Endothelial cell (in vitro differentiated cells): ENCODE results near the gene SLC39A7. TPM values are rescaled to one million over a fixed set of nuclear protein-coding genes. Genes with fewer than 3 reads are reported as not detected.
"Not testable (repeated sequence)": the region's sequence is repeated elsewhere in the genome, so short reads cannot be mapped to it uniquely, and the experiment has no call there.

ENCODE experiments used
- DNase-seq: peaks from one replicate; pipeline ENCODE4 v3.0.0; 2021; ENCODE audit warnings: low spot score
- H3K27ac Mint-ChIP-seq: one replicate; pipeline ENCODE4 v1.8.0; 2021; ENCODE audit warnings: mixed read lengths, inconsistent platforms; ENCODE audit not compliant: unreplicated experiment
- H3K27me3 Mint-ChIP-seq: one replicate; pipeline ENCODE4 v1.8.0; 2021; ENCODE audit warnings: mild to moderate bottlenecking, moderate library complexity, mixed read lengths, inconsistent platforms; ENCODE audit not compliant: unreplicated experiment
- H3K36me3 Mint-ChIP-seq: one replicate; pipeline ENCODE4 v1.8.0; 2021; ENCODE audit warnings: mild to moderate bottlenecking, low read depth, mixed read lengths, inconsistent platforms; ENCODE audit not compliant: unreplicated experiment
- H3K4me1 Mint-ChIP-seq: one replicate; pipeline ENCODE4 v1.8.0; 2021; ENCODE audit warnings: mild to moderate bottlenecking, mixed read lengths, inconsistent platforms; ENCODE audit not compliant: unreplicated experiment
- H3K4me3 Mint-ChIP-seq: one replicate; pipeline ENCODE4 v1.8.0; 2021; ENCODE audit warnings: mild to moderate bottlenecking, mixed read lengths, inconsistent platforms; ENCODE audit not compliant: unreplicated experiment
- H3K9me3 Mint-ChIP-seq: one replicate; pipeline ENCODE4 v1.8.0; 2021; ENCODE audit warnings: mixed read lengths, inconsistent platforms; ENCODE audit not compliant: unreplicated experiment
- total RNA-seq: library from RNA; stranded (reverse); fragmentation: NEBNext Ultra II Directional; extraction: Animal tissue kit (Norgen Biotek cat#: 25700); gene quantifications from one replicate; pipeline ENCODE4 v1.2.1, GENCODE V29; 2021; ENCODE audit not compliant: unreplicated experiment
- TF ChIP-seq, protein P1 (sequence below): fragments of 200-600 bp; sonication (generic); IDR thresholded peaks from one replicate; pipeline ENCODE4 v1.5.0; 2021; ENCODE audit warnings: antibody characterized with exemption; ENCODE audit not compliant: unreplicated experiment

SLC39A7 gene
- total RNA-seq, 1 donor from 2014 or later = 108 TPM

- Mint-ChIP-seq H3K4me3 (no peak overlapping the region), H3K36me3 (peaks cover 7% of the 10 kb centered on the region), H3K27ac (no peak overlapping the region), H3K27me3 (peaks cover 16% of the 10 kb centered on the region), H3K9me3 (no peaks in the 10 kb centered on the region), H3K4me1 (peaks cover 12% of the 10 kb centered on the region)
- TF ChIP-seq, protein P1, sequence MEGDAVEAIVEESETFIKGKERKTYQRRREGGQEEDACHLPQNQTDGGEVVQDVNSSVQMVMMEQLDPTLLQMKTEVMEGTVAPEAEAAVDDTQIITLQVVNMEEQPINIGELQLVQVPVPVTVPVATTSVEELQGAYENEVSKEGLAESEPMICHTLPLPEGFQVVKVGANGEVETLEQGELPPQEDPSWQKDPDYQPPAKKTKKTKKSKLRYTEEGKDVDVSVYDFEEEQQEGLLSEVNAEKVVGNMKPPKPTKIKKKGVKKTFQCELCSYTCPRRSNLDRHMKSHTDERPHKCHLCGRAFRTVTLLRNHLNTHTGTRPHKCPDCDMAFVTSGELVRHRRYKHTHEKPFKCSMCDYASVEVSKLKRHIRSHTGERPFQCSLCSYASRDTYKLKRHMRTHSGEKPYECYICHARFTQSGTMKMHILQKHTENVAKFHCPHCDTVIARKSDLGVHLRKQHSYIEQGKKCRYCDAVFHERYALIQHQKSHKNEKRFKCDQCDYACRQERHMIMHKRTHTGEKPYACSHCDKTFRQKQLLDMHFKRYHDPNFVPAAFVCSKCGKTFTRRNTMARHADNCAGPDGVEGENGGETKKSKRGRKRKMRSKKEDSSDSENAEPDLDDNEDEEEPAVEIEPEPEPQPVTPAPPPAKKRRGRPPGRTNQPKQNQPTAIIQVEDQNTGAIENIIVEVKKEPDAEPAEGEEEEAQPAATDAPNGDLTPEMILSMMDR = no peak
- DNase-seq = no peak
Observed at GRCh38 chr6:33217246-33217645, 16.6 kb downstream of the SLC39A7 start.

- no peak overlapping the region for H3K4me3 Mint-ChIP-seq
- DNase-seq = no peak
- H3K27me3 Mint-ChIP-seq = peaks cover 12% of the 10 kb centered on the region
- peaks cover 3% of the 10 kb centered on the region for H3K36me3 Mint-ChIP-seq
- H3K4me1 Mint-ChIP-seq = peaks cover 8% of the 10 kb centered on the region
- H3K27ac Mint-ChIP-seq = no peak overlapping the region
- no peaks in the 10 kb centered on the region for H3K9me3 Mint-ChIP-seq
- TF ChIP-seq, protein P1 = no peak
Observed at GRCh38 chr6:33217681-33218080, 17.0 kb downstream of the SLC39A7 start.

DNA sequence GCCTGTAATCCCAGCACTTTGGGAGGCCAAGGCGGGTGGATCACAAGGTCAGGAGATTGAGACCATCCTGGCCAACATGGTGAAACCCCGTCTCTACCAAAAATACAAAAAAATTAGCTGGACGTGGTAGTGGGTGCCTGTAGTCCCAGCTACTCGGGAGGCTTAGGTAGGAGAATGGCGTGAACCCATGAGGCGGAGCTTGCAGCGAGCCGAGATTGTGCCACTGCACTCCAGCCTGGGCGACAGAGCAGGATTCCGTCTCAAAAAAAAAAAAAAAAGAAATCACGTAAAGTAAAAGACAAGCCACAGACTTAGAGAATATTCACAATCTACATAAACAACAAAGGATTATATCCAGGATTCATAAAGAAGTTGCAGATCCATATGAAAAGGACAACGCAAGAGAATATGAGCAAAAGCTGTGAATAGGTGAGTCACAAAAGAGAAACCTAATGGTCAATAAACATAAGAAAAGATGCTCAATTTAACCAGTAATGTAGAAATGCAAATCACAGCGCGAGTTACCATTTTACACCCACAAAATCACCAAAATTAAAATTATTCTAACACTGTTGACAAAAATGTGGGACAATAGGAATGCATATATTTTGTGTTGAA lies 25.9 kb downstream of the SLC39A7 start:
- H3K4me3 Mint-ChIP-seq, H3K9me3 Mint-ChIP-seq, H3K27me3 Mint-ChIP-seq, H3K27ac Mint-ChIP-seq, H3K36me3 Mint-ChIP-seq, H3K4me1 Mint-ChIP-seq, DNase-seq: not testable (repeated sequence)

- TF ChIP-seq, protein P1 = no peak
- H3K9me3 Mint-ChIP-seq = no peaks in the 10 kb centered on the region
- no peaks in the 10 kb centered on the region for H3K36me3 Mint-ChIP-seq
- DNase-seq = no peak
- peak overlapping the region; percentile 38 for H3K4me3 Mint-ChIP-seq
- H3K27me3 Mint-ChIP-seq = peaks cover 5% of the 10 kb centered on the region
- no peak overlapping the region for H3K27ac Mint-ChIP-seq
- H3K4me1 Mint-ChIP-seq = peaks cover under 1% of the 10 kb centered on the region
Observed at GRCh38 chr6:33235221-33235634, 34.6 kb downstream of the SLC39A7 start.

DNA sequence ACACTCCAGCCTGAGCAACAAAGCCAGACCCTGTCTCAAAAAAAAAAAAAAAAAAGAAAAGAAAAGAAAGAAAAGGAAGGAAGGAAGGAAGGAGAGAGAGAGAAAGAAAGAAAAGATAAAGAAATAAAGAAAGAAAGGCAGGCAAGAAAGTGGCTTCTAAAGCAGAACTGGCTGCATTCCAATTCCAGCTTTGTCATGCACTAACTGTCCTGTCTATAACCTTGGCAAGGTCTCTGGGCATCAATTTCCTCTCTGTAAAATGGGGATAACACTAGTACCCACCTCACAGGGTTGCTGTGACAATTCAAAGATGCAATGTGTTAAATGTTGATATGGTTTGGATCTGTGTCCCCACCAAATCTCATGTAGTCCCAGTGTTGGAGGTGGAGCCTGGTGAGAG lies 35.7 kb downstream of the SLC39A7 start:
- Mint-ChIP-seq H3K9me3 (no peaks in the 10 kb centered on the region), H3K36me3 (no peaks in the 10 kb centered on the region), H3K27me3 (peaks cover 8% of the 10 kb centered on the region), H3K27ac (no peak overlapping the region), H3K4me1 (peaks cover 4% of the 10 kb centered on the region), H3K4me3 (no peak overlapping the region)
- TF ChIP-seq, protein P1 = no peak
- no peak for DNase-seq
